Activated T-cell treated with anti-CD3 and anti-CD28 coated beads for 48 hours (primary cell): ENCODE measurements around the gene UGT1A10.
"Not testable (repeated sequence)": the region's sequence is repeated elsewhere in the genome, so short reads cannot be mapped to it uniquely, and the experiment has no call there.

Experiments
- DNase-seq: peaks from one replicate; pipeline ENCODE4 v3.0.0-alpha.2; 2020; ENCODE audit warnings: low read depth

UGT1A10 gene

GRCh38 chr2:233743464-233744259, 107.4 kb downstream of the UGT1A10 start:
- DNase-seq, result no peak

DNA sequence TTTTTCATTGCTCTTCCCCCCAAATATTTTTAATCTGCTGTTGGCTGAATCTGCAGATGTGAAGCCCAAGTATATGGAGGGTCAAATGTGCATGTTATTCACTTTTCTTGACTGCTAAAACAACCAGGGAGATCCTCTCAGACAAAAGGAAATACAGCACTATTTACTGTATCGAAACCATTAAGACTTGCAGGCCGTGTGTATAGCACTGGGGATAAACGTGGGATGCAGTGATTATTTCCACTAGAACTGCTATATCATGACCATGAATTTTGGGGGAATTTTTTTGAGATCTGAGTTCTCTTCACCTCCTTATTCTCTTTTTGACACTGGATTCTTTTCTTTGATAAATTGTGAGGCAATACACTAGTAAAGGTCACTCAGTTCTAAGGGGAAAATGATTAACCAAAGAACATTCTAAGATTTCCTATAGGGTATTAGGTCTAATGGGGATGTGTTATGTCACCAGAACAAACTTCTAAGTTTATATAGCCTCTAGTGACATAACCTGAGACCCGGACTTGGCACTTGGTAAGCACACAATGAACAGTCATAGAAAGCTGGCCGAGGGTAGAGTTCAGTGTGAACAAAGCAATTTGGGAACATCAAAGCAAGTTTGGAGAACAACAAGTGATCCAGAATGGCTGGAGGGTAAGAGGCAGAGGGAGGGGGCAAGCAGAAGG, 109.0 kb downstream of the UGT1A10 start:
- no peak for DNase-seq

DNA sequence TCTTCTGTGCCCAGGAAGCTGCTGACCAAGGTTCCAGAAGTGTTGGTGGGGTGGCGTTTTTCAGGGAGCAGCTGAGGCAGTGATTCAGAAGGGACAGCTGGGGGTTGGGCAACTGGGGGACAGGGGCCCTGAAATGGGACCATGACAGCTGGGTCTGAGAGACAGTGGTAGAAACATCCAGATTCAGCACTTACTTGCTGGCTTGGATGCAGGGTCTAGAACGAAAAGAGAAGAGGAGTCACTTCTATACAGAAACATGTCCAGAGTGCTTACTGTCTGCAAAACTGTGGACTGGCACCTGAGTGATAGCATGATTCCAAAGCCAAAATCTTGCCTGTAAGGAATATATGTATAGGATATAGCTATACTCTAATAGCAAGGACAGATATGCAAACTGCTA, 109.6 kb downstream of the UGT1A10 start:
- not testable (repeated sequence) for DNase-seq

GRCh38 chr2:233746475-233747282, 110.4 kb downstream of the UGT1A10 start:
- DNase-seq, result no peak

- DNase-seq, result no peak
Measured at GRCh38 chr2:233747283-233747544, 111.0 kb downstream of the UGT1A10 start.

DNA sequence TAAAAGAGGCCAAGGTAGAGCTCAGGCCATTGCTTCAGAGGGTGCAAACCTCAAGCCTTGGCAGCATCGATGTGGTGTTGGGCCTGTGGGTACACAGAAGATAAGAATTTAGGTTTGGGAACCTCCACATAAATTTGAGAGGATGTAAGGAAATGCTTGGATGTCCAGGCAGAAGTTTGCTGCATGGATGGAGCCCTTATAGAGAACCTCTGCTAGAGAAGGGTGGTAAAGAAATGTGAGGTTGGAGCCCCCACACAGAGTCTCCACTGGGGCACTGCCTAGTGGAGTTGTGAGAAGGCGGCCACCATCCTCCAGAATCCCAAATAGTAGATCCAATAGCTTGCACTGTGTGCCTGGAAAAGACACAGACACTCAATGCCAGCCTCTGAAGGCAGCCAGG, 114.4 kb downstream of the UGT1A10 start:
- DNase-seq, result not testable (repeated sequence)

GRCh38 chr2:233751212-233752009, 115.2 kb downstream of the UGT1A10 start:
- not testable (repeated sequence) for DNase-seq

DNA sequence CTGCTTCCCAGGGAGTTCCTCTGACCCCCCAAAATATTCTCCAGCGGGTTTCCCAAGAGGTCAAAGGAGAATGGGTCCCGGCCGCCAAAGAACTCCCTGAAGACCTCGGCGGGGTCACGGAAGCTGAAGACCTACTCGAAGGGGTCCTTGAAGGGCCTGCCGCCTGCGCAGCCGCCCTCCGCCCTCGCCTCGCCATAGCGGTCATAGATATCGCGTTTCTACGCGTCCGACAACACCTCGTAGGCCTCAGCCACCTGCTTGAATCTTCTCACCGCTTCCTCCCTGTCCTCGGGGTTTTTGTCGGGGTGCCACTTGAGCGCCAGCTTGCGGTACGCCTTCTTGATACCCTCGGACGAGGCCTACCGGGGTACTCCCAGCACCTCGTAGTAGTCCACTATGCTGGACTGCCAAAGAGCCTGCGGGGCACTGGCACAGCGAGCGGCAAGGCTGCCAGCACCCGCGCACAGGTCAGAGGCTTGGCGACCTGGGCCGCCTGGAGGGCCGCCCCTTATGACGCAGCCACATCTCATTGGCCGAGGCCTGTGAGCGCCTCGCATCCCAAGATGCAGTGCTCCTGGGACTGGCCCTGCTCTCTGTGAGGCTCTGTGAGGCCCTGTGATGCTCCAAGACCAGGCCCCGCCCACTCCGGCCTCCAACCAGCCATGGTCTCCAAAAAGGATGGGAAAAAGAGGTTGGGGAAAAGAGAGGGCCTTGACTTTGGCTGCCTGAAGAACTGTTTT, 118.8 kb downstream of the UGT1A10 start:
- no peak for DNase-seq

DNA sequence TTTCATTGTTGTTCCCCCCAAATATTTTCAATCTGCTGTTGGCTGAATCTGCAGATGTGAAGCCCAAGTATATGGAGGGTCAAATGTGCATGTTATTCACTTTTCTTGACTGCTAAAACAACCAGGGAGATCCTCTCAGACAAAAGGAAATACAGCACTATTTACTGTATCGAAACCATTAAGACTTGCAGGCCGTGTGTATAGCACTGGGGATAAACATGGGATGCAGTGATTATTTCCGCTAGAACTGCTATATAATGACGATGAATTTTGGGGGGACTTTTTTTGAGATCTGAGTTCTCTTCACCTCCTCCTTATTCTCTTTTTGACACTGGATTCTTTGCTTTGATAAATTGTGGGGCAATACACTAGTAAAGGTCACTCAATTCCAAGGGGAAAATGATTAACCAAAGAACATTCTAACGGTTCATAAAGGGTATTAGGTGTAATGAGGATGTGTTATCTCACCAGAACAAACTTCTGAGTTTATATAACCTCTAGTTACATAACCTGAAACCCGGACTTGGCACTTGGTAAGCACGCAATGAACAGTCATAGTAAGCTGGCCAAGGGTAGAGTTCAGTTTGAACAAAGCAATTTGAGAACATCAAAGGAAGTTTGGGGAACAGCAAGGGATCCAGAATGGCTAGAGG, 120.3 kb downstream of the UGT1A10 start:
- DNase-seq, result no peak

DNA sequence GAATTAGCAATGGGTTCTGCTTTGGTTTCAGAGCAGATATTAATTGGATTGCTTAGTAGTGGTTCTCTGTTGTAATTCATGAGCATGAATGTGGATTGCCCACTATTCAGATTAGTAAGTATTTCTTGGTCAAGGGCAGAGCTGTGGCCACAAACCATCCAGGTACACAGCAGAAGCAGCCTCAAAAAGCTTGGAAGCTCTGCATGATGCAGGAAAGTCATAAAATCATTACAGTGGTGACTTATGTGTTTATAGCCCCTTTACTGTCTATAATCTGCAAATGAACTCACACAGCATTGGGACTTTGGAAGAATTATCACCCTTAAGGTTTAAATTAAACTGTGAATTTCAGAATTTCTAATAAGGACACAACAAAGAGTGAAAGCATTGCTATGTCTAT, 121.9 kb downstream of the UGT1A10 start:
- DNase-seq, result no peak

DNA sequence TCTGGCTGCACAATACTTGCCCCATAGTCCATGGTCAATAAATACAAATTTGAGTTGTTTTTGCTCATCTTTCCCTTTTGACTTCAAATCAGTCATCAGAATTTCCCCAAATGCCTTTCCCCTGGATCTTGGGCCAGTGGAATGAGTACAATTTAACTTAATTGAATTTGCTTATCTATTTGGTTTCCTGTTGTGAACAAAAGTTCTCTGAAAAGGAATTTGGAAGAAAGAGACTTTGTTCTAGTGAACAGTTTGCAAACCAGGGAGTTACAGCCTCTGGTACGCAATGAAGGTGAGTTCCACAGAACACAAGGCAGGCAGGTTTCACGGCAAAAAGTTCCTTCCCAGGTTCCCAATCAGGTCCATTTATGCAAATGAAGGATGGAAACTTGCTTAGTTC, 122.6 kb downstream of the UGT1A10 start:
- no peak for DNase-seq

DNA sequence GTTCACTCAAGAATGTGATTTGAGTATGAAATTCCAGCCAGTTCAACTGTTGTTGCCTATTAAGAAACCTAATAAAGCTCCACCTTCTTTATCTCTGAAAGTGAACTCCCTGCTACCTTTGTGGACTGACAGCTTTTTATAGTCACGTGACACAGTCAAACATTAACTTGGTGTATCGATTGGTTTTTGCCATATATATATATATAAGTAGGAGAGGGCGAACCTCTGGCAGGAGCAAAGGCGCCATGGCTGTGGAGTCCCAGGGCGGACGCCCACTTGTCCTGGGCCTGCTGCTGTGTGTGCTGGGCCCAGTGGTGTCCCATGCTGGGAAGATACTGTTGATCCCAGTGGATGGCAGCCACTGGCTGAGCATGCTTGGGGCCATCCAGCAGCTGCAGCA, 123.8 kb downstream of the UGT1A10 start, which contains the start of gene UGT1A1:
UGT1A1 (plus strand) TSS at position 228 of the 400 bp plus-strand sequence; CDS start at position 246, 18 bp downstream.
- no peak for DNase-seq

DNA sequence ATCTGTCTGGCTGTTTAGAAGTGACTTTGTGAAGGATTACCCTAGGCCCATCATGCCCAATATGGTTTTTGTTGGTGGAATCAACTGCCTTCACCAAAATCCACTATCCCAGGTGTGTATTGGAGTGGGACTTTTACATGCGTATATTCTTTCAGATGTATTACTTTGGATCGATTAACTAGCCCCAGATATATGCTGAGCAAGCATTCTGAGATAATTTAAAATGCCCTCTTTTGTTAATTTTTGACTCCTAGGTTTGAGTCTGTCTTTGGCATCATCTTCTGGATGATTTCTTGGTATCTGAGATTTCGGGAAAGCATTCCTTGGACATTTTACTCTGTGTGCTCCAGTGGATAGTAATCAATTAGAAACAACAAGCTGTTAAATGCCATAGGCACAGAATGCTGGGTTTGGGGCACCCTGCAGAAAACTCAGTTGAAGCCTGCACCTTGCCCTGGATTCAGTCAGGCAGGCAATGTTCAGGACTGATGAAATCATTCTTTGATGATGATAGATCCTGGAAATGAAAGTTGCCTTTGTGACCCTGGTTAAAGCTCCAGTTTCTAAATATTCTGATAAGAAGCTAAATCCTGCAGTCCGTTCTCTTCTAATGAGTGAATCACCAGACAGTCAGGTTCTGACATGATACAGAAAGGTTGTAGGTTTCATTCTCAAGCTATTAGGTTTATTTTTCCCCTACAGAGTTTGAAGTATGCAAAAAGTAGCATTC, 125.0 kb downstream of the UGT1A10 start:
- no peak for DNase-seq

GRCh38 chr2:233764264-233764663, 128.0 kb downstream of the UGT1A10 start:
- no peak for DNase-seq

- no peak for DNase-seq
Measured at GRCh38 chr2:233764761-233765160, 128.5 kb downstream of the UGT1A10 start.

GRCh38 chr2:233766416-233766815, 130.2 kb downstream of the UGT1A10 start:
- DNase-seq, result no peak

GRCh38 chr2:233768076-233768475, 131.8 kb downstream of the UGT1A10 start:
- no peak for DNase-seq

DNA sequence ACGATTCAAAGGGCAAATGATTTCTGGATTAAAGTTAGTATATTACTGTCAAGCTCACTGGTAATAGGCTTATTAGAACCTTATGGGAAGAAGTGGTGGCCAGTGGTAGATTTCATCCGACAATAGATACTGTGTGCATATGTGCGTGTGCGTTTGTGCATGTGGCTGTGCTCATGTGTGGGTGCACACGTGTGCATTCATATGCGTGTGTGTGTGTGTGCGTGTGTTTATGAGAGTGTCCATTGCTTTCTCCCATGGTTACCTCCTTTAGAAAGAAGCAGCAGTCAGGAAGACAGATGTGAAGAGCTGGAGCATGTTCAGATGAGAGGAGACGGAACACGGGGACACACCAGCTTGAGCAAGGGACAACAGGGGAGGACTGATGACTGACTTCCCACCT, 133.0 kb downstream of the UGT1A10 start:
- DNase-seq, result no peak

- DNase-seq, result no peak
Measured at GRCh38 chr2:233772153-233772552, 135.9 kb downstream of the UGT1A10 start.

GRCh38 chr2:233772583-233772982, 136.3 kb downstream of the UGT1A10 start:
- no peak for DNase-seq
